Mucosa of descending colon (tissue), 3 donors: ENCODE data around the gene DYNC1LI2. TPM values are rescaled to one million over a fixed set of nuclear protein-coding genes. Genes with fewer than 3 reads are reported as not detected.

Experiments used
- ATAC-seq: fragments of 200-7000 bp; cut with Tn5 transposase; one replicate; pipeline ENCODE4 v1.9.1; 2020; ENCODE audit warnings: mild to moderate bottlenecking, moderate library complexity
- DNase-seq, 3 donors: peaks; one replicate each; pipeline ENCODE4 v3.0.0-alpha.2; 2020
- H3K36me3 ChIP-seq: fragments of 200-600 bp; one replicate; pipeline ENCODE4 v1.8.0; 2021; ENCODE audit warnings: low read depth, mild to moderate bottlenecking
- H3K4me1 ChIP-seq: fragments of 200-600 bp; one replicate; pipeline ENCODE4 v1.8.0; 2021; ENCODE audit warnings: low read depth, mild to moderate bottlenecking
- H3K4me3 ChIP-seq: fragments of 200-600 bp; one replicate; pipeline ENCODE4 v1.8.0; 2021; ENCODE audit warnings: mild to moderate bottlenecking
- H3K9me3 ChIP-seq: fragments of 200-600 bp; one replicate; pipeline ENCODE4 v1.8.0; 2021; ENCODE audit warnings: mild to moderate bottlenecking
- intact Hi-C, 2 donors: fragments of 100-400 bp; cut with DNase I in 1 of 2; cut with micrococcal nuclease in 1 of 2; formaldehyde crosslinking; loops; one replicate each; pipeline versions ENCODE4 v1.11.0 to v1.11.1; 2022; cut with DNase I, micrococcal nuclease
- total RNA-seq, 3 donors: library from RNA; stranded (reverse); fragmentation: NEBNext Ultra II Directional in 2 of 3; extraction: Animal tissue kit (Norgen Biotek cat#: 25700) in 2 of 3; gene quantifications; one replicate each; pipeline versions ENCODE4 v1.2.1 to v1.2.4, GENCODE V29; 2021 to 2023
- TF ChIP-seq, protein P1 (sequence below): fragments of 200-600 bp; IDR thresholded peaks from one replicate; pipeline ENCODE4 v1.8.0; 2022; ENCODE audit warnings: antibody characterized with exemption, mild to moderate bottlenecking
- donor health status: DM: no; HTN: no; CAD: no; lungs with moderate emphysema.
- donor health status: DM: no; HTN: no; CAD: no.
- donor health status: DM: no; HTN: yes; CAD: no.

The DYNC1LI2 gene
- total RNA-seq, 3 donors from 2014 or later = 153 to 249 (median 217) TPM

GRCh38 chr16:66752958-66753357 is 1.5 kb upstream of the DYNC1LI2 start:
- Histone ChIP-seq H3K4me3 (no peak overlapping the region), H3K9me3 (no peaks in the 10 kb centered on the region), H3K36me3 (no peaks in the 10 kb centered on the region), H3K4me1 (peaks cover 32% of the 10 kb centered on the region)
- DNase-seq (no peak), ATAC-seq (no peak)
- TF ChIP-seq, protein P1, sequence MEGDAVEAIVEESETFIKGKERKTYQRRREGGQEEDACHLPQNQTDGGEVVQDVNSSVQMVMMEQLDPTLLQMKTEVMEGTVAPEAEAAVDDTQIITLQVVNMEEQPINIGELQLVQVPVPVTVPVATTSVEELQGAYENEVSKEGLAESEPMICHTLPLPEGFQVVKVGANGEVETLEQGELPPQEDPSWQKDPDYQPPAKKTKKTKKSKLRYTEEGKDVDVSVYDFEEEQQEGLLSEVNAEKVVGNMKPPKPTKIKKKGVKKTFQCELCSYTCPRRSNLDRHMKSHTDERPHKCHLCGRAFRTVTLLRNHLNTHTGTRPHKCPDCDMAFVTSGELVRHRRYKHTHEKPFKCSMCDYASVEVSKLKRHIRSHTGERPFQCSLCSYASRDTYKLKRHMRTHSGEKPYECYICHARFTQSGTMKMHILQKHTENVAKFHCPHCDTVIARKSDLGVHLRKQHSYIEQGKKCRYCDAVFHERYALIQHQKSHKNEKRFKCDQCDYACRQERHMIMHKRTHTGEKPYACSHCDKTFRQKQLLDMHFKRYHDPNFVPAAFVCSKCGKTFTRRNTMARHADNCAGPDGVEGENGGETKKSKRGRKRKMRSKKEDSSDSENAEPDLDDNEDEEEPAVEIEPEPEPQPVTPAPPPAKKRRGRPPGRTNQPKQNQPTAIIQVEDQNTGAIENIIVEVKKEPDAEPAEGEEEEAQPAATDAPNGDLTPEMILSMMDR = no peak
- intact Hi-C loops = no loop called here

DNA sequence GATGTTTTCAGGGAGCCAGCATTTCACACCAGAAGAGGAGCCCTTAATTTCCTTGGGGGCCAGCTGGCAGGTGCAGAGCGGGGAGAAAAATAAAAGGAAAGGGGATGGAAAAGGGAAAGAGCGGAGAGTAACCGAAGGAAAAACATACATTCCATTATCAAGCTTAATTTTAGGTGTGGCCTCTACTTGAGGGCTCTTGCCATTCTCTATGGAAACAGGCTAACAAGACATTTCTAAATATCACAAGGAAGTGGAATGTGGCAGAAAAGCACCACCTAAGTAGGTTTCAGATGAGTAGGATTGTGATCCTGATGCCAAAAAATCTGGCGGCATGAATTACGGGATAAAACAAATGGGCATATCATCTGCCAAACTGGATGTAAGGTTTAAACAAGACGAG is 970 bp upstream of the DYNC1LI2 start:
- ATAC-seq (no peak), DNase-seq (no peak)
- TF ChIP-seq, protein P1 = no peak
- H3K9me3 ChIP-seq = no peaks in the 10 kb centered on the region
- intact Hi-C loops = no loop called here
- H3K4me1 ChIP-seq = peaks cover 36% of the 10 kb centered on the region
- no peak overlapping the region for H3K4me3 ChIP-seq
- no peaks in the 10 kb centered on the region for H3K36me3 ChIP-seq

DNA sequence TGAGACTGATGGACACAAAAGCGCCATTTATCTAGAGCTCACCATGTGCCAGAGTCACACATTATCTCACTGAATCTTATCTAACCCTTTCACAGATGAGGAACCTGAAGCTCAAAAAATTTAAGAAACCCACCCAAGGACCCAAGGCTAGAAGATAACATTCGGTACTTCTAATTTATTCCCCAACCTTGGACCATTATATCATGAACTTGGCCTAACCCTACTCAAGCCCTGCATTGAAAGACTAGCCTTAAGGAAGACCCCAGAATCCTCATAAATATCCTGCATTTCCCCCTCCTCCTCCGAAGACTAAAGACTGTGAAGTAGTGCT is 548 bp upstream of the DYNC1LI2 start:
- Histone ChIP-seq H3K4me3 (no peak overlapping the region), H3K9me3 (no peaks in the 10 kb centered on the region), H3K36me3 (no peaks in the 10 kb centered on the region), H3K4me1 (peaks cover 40% of the 10 kb centered on the region)
- TF ChIP-seq, protein P1 = no peak
- intact Hi-C loops = no loop called here
- no peak for ATAC-seq
- no peak for DNase-seq

- TF ChIP-seq, protein P1 = no peak
- no peaks in the 10 kb centered on the region for H3K36me3 ChIP-seq
- peak overlapping the region; percentile 89 for H3K4me3 ChIP-seq
- intact Hi-C loops = no loop called here
- peaks cover 48% of the 10 kb centered on the region for H3K4me1 ChIP-seq
- H3K9me3 ChIP-seq = no peaks in the 10 kb centered on the region
- ATAC-seq (peak; percentile 60), DNase-seq (peak; percentile 45 to 75 (median 73))
Measured at GRCh38 chr16:66751053-66751302, 431 bp downstream of the DYNC1LI2 start.

DNA sequence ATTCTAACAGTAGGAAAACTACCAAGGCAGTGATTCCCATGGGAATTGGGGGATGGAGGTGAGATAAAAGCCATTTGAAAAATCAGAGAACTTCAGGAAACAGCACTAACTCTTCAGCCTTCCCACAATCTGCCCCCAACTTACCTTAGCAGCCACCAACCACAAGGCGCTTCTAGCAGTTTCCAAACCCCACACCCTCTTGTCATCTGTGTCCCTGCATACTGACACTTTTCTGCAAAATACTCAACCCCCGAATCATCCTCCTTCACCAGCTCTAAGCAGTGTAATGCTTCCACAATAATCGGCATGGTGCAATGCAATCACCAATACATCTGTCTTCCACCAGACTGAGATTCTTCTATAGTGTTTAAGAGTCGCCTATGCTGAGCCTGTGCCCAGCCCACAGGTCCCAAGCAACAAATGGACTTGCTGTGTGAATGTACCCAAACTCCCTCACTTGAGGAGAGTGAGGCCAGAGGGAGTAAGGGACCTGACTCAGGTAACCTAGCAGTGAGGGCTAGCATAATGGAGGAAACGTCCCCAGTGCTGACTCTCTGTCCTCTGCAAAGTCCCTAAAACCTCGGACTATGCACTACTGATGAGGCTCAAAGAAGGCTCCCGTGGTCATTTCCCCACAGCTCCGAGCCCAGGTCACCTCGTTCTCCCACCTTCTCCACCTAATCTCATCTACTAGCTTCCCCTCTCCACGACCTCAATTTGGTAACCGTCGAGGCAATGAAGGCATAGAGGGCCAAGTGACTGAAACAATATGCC is 943 bp downstream of the DYNC1LI2 start:
- no peaks in the 10 kb centered on the region for H3K9me3 ChIP-seq
- peaks cover 48% of the 10 kb centered on the region for H3K4me1 ChIP-seq
- H3K36me3 ChIP-seq = no peaks in the 10 kb centered on the region
- TF ChIP-seq, protein P1 = no peak
- peak overlapping the region; percentile 89 for H3K4me3 ChIP-seq
- DNase-seq (no peak), ATAC-seq (peak; percentile 14)
- intact Hi-C loops = no loop called here

DNA sequence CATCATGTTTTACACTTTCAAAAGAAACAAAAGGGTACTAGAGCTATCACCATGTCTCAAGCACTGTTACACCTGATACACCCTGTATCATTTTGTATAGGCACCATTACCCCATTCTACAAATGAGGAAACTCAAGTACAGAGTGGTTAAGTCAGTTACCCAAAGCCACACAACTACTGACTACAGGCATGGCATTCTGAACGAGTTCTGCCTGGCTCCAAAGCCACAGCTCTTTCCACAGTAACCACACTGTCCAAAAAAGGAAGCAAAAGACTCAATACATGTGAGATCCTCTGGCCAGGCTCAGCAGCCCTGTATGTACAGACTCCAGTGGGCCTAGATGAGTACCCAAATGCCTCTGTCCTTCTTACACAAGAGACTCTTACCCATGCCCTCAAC is 4.7 kb downstream of the DYNC1LI2 start:
- H3K9me3 ChIP-seq = no peaks in the 10 kb centered on the region
- ATAC-seq (no peak), DNase-seq (no peak)

More for the DNA sequence above, 4.7 kb downstream of the DYNC1LI2 start:
- intact Hi-C loops = no loop called here
- H3K36me3 ChIP-seq = no peaks in the 10 kb centered on the region
- no peak overlapping the region for H3K4me3 ChIP-seq
- TF ChIP-seq, protein P1 = no peak
- H3K4me1 ChIP-seq = peaks cover 52% of the 10 kb centered on the region
